Measurements from ENCODE around the gene GMNN. TPM values are rescaled to one million over a fixed set of nuclear protein-coding genes. Genes with fewer than 3 reads are reported as not detected.
"Not testable (repeated sequence)": the region's sequence is repeated elsewhere in the genome, so short reads cannot be mapped to it uniquely, and the experiment has no call there.

GMNN gene
- polyA plus RNA-seq (ENCODE audit: insufficient read length in 10 of 10), result 10 to 100 TPM; 13.6 to 28.4 (median 18.1) TPM
- long read RNA-seq, donor 1, partial matches to known transcripts, result 0 of 4 reads
- long read RNA-seq, donor 1, other reads (novel, unspliced or antisense), result 0 of 4 reads
- long read RNA-seq, donor 2, partial matches to known transcripts, result 0 of 3 reads
- long read RNA-seq, donor 2, other reads (novel, unspliced or antisense), result 0 of 3 reads
- long read RNA-seq, donor 3, result 0 reads
- long read RNA-seq, donor 4, partial matches to known transcripts, result 0 of 7 reads
- long read RNA-seq, donor 4, other reads (novel, unspliced or antisense), result 0 of 7 reads
- long read RNA-seq, donor 5, transcript GMNN-201 (7 exons, 1,262 nt), result major isoform, 5 of 8 reads
- long read RNA-seq, donor 5, partial matches to known transcripts, result 0 of 8 reads
- long read RNA-seq, donor 5, other reads (novel, unspliced or antisense), result 0 of 8 reads
- long read RNA-seq, donor 6, partial matches to known transcripts, result 0 of 5 reads
- long read RNA-seq, donor 6, other reads (novel, unspliced or antisense), result 0 of 5 reads
- long read RNA-seq, donor 7, partial matches to known transcripts, result 0 of 1 reads
- long read RNA-seq, donor 7, other reads (novel, unspliced or antisense), result 0 of 1 reads
- long read RNA-seq, donor 8, transcript GMNN-201 (7 exons, 1,262 nt), result major isoform, 5 of 7 reads
- long read RNA-seq, donor 8, partial matches to known transcripts, result 0 of 7 reads
- long read RNA-seq, donor 8, other reads (novel, unspliced or antisense), result 0 of 7 reads
- long read RNA-seq, donor 9, partial matches to known transcripts, result 0 of 2 reads
- long read RNA-seq, donor 9, other reads (novel, unspliced or antisense), result 0 of 2 reads

- peak; percentile 97 to 99 (median 98) for DNase-seq
These were observed at the start of gene GMNN for GRCh38 chr6:24774696-24775519. TSS of gene GMNN (plus strand) at chr6:24774937. CDS start at chr6:24777247, 2,310 bp downstream.

GRCh38 chr6:24730653-24731052, 44.1 kb upstream of the GMNN start:
- DNase-seq, result not testable (repeated sequence)

- not testable (repeated sequence) for DNase-seq
These were observed 43.1 kb upstream of the GMNN start for GRCh38 chr6:24731456-24732134.

GRCh38 chr6:24734166-24734565, 40.6 kb upstream of the GMNN start:
- DNase-seq, result no peak

- not testable (repeated sequence) for DNase-seq
These were observed 40.0 kb upstream of the GMNN start for GRCh38 chr6:24734710-24735109.

GRCh38 chr6:24738741-24739140, 36.0 kb upstream of the GMNN start:
- no peak for DNase-seq

- no peak for DNase-seq
These were observed 33.9 kb upstream of the GMNN start for GRCh38 chr6:24740861-24741260.

- no peak for DNase-seq
These were observed 32.5 kb upstream of the GMNN start for GRCh38 chr6:24742216-24742738.

- peak; percentile 16 to 91 (median 19) for DNase-seq
These were observed 31.3 kb upstream of the GMNN start for GRCh38 chr6:24743265-24743943.

GRCh38 chr6:24743944-24744335, 30.8 kb upstream of the GMNN start:
- DNase-seq, result no peak

GRCh38 chr6:24744911-24745310, 29.8 kb upstream of the GMNN start:
- DNase-seq, result no peak

GRCh38 chr6:24749297-24749696, 25.4 kb upstream of the GMNN start:
- DNase-seq, result no peak

- DNase-seq, result not testable (repeated sequence)
These were observed 23.9 kb upstream of the GMNN start for GRCh38 chr6:24750878-24751277.

- no peak for DNase-seq
These were observed 22.2 kb upstream of the GMNN start for GRCh38 chr6:24752503-24752902.

GRCh38 chr6:24752917-24753492, 21.7 kb upstream of the GMNN start:
- no peak for DNase-seq

- no peak for DNase-seq
These were observed 21.2 kb upstream of the GMNN start for GRCh38 chr6:24753545-24753944.

- not testable (repeated sequence) for DNase-seq
These were observed 20.4 kb upstream of the GMNN start for GRCh38 chr6:24754378-24754777.

GRCh38 chr6:24755279-24755678, 19.5 kb upstream of the GMNN start:
- no peak for DNase-seq

- DNase-seq, result no peak
These were observed 17.1 kb upstream of the GMNN start for GRCh38 chr6:24757611-24758010.

GRCh38 chr6:24759718-24760117, 15.0 kb upstream of the GMNN start:
- DNase-seq, result no peak
